ENCODE data around the gene SLC17A1. TPM values are rescaled to one million over a fixed set of nuclear protein-coding genes. Genes with fewer than 3 reads are reported as not detected.

Gene SLC17A1
- total RNA-seq, 3 donors from 2014 or later: not detected

- TF ChIP-seq POLR2AphosphoS5 (IDR thresholded peaks at IDR 0.05) (no peak), CTCF (IDR thresholded peaks at IDR 0.05) (no peak), POLR2A (IDR thresholded peaks at IDR 0.05) (no peak)
Measured at GRCh38 chr6:25832670-25833069, 818 bp upstream of the SLC17A1 start.

DNA sequence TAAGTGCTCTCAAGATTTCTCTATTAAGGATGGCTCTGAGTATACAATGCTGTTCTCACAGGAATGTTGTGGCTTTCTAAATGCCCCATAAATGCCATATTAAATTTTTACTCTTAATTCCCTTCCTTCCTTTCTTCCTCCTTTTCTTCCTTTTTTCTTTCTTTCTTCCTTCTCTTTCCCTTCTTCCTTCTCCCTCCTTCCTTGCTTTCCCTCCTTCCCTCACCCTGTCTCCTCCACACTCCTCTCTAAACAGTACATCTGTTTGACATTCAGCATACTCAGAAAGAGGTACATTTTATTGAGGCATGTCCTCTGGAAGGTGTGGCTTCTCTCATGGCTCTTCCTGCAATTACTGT is 433 bp upstream of the SLC17A1 start:
- DNase-seq (ENCODE audit: low spot score in 2 of 2): no peak
- no peaks in the 10 kb centered on the region for H3K9me3 ChIP-seq
- no peak overlapping the region for H3K27ac ChIP-seq
- TF ChIP-seq POLR2A (IDR thresholded peaks at IDR 0.05): no peak
- TF ChIP-seq POLR2AphosphoS5 (IDR thresholded peaks at IDR 0.05): no peak
- TF ChIP-seq CTCF (IDR thresholded peaks at IDR 0.05): no peak
- no peak overlapping the region for H3K4me3 ChIP-seq
- intact Hi-C loops (cut with DNase I; ENCODE audit: low total_unique reads): no loop called here
- H3K27me3 ChIP-seq: no peaks in the 10 kb centered on the region
- H3K4me1 ChIP-seq: no peaks in the 10 kb centered on the region
- no peaks in the 10 kb centered on the region for H3K36me3 ChIP-seq

More at GRCh38 chr6:25832670-25833069, 818 bp upstream of the SLC17A1 start:
- Histone ChIP-seq H3K36me3 (no peaks in the 10 kb centered on the region), H3K27ac (no peak overlapping the region), H3K27me3 (no peaks in the 10 kb centered on the region), H3K4me1 (no peaks in the 10 kb centered on the region), H3K4me3 (no peak overlapping the region), H3K9me3 (no peaks in the 10 kb centered on the region)
- DNase-seq (ENCODE audit: low spot score in 2 of 2): no peak
- intact Hi-C loops (cut with DNase I; ENCODE audit: low total_unique reads): no loop called here

GRCh38 chr6:25830458-25830857 is 1.4 kb downstream of the SLC17A1 start:
- intact Hi-C loops (cut with DNase I; ENCODE audit: low total_unique reads): no loop called here
- H3K36me3 ChIP-seq: no peaks in the 10 kb centered on the region
- TF ChIP-seq POLR2AphosphoS5 (IDR thresholded peaks at IDR 0.05) (no peak), CTCF (IDR thresholded peaks at IDR 0.05) (no peak), POLR2A (IDR thresholded peaks at IDR 0.05) (no peak)
- no peak overlapping the region for H3K27ac ChIP-seq
- no peak overlapping the region for H3K4me3 ChIP-seq
- H3K27me3 ChIP-seq: no peaks in the 10 kb centered on the region
- no peaks in the 10 kb centered on the region for H3K4me1 ChIP-seq
- no peak for DNase-seq (ENCODE audit: low spot score in 2 of 2)
- no peaks in the 10 kb centered on the region for H3K9me3 ChIP-seq

DNA sequence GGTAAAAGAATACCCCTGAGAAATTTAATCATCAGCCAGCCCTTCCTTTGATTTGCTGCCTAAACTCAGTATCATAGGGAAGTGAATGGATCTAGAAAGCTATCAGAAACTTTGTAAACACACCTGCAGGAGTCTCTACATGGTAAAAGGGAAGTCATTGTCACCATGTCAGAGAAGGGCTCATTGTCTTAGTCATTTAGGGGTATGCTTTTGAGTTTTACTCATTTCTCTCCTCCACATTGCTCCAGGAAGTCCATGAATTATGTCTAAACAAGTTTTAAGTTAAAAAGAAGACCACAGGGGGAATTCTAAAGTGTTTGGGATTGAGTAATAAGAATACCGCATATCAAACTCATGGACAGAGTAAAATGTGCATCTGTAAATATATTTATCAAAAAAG is 2.5 kb downstream of the SLC17A1 start:
- Histone ChIP-seq H3K4me1 (no peaks in the 10 kb centered on the region), H3K4me3 (no peak overlapping the region), H3K27me3 (no peaks in the 10 kb centered on the region), H3K9me3 (no peaks in the 10 kb centered on the region), H3K27ac (no peak overlapping the region), H3K36me3 (no peaks in the 10 kb centered on the region)
- intact Hi-C loops (cut with DNase I; ENCODE audit: low total_unique reads): no loop called here
- no peak for DNase-seq (ENCODE audit: low spot score in 2 of 2)
- TF ChIP-seq POLR2A (IDR thresholded peaks at IDR 0.05) (no peak), POLR2AphosphoS5 (IDR thresholded peaks at IDR 0.05) (no peak), CTCF (IDR thresholded peaks at IDR 0.05) (no peak)

- no peak for DNase-seq (ENCODE audit: low spot score in 2 of 2)
- Histone ChIP-seq H3K4me1 (no peaks in the 10 kb centered on the region), H3K27ac (no peak overlapping the region), H3K4me3 (no peak overlapping the region), H3K27me3 (no peaks in the 10 kb centered on the region), H3K36me3 (no peaks in the 10 kb centered on the region), H3K9me3 (no peaks in the 10 kb centered on the region)
- intact Hi-C loops (cut with DNase I; ENCODE audit: low total_unique reads): no loop called here
- no peak for TF ChIP-seq POLR2AphosphoS5 (IDR thresholded peaks at IDR 0.05)
- no peak for TF ChIP-seq POLR2A (IDR thresholded peaks at IDR 0.05)
- TF ChIP-seq CTCF (IDR thresholded peaks at IDR 0.05): no peak
Measured at GRCh38 chr6:25821341-25821740, 10.5 kb downstream of the SLC17A1 start.
